HG02973 (cell line): ENCODE results near the gene NUP50.

Source experiments
- ATAC-seq: cut with Tn5 transposase; IDR thresholded peaks from one replicate; pipeline ENCODE4 v1.9.1; 2021; ENCODE audit warnings: moderate library complexity; ENCODE audit not compliant: unreplicated experiment

NUP50 gene

DNA sequence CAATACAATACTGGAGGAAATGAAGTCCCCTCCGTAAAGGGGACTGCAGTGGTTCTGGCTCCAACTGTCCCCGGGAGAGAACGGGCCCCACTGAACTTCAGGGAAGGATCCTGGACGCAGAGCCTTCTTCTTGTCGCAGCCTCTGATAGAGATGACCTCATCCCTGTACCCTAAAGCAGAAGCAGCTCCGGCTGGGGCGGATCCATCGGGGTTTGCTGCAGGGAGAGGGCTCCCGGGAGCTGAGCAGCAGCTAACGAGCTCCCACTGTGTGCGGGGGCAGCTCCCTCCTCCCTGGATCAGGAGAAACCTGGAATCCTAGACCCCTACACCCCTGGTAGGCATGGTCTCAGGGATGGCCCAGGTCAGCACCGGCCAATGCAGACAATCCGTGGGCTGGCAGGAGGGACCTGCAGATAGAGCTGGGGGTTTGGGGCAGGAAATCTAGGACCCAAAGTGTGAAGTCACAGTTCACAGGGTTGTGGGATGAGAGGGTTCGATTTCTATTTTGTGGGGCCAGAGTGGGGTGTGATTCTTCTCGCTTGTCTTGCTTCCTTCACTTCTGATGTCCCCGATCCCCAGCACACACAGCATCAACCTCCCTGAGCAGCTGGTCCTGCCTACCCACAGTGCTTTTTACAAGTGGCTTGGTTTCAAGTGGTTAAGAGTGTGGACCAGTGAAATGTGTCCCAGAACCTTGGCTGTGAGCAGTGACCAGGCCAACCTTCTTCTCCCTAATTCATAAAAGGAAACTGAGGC is 64.1 kb downstream of the NUP50 start:
- no peak for ATAC-seq

DNA sequence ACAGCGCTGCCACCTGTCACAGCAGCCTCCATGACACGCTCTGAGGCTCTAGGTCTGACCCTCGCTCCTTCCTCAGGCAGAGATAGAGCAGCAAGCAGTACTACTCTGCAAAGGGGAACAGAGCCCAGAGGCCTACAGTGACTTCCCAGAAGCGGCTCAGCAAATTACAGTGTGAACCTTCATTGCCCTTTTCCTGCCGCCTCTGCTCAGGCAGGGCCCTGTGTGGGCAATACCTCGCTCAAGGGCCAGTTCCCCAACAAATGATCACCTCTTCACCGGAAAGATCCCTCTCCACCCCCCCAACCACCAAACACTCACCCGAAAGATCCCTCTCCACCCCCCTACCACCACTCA is 64.7 kb downstream of the NUP50 start:
- no peak for ATAC-seq

DNA sequence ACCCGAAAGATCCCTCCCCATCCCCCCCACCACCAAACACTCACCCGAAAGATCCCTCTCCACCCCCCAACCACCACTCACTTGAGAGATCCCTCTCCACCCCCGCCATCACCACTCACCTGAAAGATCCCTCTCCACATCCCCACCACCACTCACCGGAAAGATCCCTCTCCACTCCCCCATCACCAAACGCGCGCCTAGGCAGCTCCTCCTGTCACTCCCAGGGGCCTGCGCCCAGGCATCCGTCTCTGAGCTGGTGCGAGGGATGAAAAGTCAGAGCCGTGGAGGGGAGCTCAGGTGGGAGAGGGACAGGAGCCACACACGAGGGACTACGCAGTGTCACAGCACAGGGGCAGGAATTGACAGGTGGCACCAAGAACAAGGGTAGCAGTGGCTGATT is 65.5 kb downstream of the NUP50 start:
- no peak for ATAC-seq

DNA sequence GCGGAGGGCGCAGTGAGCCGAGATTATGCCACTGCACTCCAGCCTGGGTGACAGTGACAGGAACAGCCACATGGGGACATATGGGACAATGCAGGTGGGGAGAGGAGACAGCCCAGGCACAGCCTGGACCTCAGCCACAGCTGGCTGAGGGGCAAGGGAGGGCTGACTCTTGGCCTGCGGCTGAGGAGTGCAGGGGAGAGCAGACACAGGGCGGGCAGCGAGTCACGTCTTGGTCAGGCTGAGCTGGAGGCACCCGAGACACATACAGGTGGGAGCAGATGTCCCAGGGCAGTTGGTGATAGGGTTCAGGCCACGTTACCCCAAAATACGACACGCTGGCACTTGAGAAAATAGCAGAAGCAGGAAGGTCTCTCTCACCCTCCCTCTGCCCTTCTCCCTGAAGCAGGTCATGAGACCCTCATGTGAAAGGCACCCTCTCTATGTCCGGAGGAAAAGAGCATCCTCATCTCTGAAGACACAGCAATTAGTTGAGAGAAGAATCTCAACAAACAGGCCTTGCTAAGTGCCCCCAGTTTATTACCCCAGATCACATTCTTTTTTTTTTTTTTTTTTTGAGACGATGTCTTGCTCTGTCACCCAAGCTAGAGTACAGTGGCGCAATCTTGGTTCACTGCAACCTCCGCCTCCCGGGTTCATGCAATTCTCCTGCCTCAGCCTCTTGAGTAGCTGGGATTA is 66.4 kb downstream of the NUP50 start:
- ATAC-seq, result no peak

DNA sequence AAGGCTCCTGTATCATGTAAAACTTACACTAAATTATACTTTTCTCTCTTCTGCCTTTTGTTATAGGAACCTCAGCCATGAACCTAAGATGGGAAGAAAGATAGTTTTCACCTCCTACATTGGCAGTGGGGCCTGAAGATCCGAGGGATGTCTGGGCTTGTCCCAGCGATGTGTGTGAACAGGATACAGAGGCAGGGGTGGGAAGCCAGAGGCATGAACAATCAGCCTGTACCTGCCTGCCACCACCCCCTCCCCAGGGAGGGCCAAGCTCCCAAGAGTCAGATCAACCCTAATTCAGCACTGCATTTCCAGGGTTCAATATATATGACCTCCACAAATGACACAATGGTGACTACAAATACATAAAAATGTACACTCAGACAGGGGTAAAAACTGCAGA is 67.6 kb downstream of the NUP50 start:
- no peak for ATAC-seq

DNA sequence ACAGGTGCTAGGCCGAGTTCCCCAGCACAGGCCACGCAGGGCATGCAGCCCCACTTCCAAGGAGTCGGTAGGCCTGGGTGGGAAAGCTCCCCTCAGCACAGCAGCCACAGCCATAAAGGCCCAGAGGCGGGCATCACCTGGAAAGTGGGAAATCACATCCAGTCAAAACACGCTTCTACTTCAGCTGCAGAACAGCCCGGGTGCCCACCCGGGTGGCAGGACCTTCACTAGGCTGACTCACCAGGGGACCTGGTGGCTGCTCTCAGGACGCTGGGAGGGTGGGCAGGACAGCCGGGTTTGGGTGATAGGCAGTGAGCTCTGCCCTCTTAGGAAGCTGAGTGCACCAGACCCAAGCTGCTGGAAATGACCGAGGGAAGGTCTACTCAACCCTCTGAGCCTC is 69.7 kb downstream of the NUP50 start:
- no peak for ATAC-seq

DNA sequence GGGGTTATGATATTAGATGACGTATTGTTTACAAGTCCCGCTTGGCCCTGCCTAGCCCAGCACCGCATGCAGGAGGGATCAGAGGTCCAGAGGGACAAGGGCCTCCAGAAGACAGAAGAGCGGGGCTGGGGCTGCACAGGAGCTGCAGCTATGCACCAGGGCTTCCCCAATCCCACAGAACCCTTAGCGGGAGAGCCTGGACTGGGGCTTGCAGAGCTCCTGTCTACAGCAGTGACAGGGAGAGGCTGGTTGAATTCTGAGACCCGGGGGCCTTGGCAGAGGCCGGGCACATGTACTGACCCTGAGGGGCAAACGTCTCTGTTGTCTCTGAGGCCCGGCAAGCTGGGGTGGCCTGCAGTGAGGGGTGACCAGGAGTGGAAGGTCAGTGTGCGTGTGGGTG is 70.1 kb downstream of the NUP50 start:
- ATAC-seq, result no peak

DNA sequence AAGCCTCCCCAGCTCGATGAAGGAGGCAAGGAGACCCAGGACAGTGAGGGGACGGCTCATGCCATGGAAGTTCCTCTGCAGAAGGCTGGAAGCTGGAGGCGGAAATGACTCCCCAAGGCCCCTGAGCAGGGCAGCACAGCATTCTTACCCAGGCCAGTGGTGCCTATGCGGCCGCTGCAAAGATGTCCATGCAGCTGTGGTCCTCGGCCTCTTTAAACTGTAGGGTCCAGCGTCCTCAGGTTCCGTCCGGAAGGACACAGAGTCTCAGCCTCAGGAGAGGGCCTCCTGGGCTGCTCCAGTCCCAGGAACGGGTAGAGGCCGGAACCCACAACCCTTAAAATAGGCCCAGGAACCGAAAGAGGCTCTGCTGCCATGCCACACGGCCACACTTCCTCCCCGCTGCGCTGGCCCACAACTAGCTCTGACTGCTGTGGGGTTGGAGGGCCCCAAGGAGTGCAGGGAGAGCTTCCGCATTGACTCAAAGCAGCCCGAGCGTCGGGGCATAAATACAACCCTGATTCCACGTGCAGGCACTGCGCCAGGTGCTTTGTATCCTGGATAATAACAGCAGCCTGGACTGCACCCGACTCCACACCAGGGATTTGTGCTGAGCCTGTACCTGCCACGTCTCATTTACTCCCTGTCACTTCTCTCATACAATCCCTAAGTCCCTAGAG is 71.5 kb downstream of the NUP50 start:
- no peak for ATAC-seq

DNA sequence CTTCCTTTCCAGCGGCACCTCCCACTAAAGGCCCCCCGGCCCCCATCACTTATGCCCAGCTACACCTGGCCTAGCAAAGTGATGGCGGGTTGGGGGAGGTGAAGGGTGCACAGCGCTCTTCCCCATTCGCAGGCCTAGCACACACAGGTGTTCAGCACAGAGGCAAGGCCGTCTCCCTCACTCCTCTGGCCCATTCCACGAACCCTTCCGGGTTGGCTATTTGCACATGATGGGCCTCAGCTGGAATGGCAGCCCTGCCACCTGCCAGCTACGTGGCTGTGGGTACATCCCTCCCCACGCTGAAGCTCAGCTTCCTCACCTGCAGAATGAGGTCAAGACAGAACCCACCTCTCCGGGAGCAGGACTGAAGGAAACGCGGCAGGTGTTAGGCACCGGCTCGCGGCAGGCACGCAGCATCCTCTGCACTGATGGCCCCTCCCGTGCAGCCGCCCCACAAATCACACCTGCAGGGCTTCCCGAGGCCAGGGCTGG is 72.2 kb downstream of the NUP50 start:
- no peak for ATAC-seq

DNA sequence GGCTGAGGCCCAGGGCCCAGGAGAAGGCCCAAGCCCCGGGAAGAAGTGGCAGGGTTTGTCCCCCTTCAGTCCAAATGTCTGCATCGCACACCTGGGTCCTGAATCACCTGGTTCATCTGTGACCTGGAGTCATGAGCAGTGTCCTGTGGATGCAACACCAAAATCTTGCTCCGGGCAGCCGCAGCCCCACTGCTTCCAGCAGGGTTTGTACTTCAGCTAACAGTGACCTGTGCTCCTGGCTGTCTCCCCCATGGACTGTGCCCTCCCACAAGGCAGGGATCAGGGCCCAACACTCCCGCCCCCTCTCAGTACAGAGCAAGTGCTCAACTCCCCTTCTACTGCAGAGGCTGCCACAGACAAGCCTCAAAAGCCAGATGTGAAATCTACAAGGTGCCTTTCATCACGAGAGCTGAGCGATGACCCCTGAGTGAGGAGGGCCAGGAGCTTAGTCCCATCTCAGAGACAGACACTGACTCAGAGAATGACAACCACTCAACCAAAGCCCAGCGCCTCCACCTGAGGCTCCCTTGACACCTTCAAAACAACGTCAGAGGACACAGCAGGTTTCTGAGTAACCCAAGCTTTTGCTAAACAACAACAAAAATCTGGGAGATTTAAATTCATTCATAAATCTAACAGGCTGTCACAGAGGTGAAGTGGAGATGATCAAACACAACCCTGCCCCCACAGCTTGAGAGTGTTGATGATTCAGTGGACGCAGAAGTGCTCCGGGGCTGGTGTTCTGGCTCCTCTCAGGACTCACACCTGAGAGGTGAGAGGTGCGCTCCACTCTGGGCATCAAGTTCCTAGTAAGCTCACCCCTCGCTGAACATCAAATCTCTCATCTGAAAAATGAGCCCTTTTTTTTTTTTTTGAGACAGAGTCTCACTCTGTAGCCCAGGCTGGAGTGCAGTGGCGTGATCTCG is 73.6 kb downstream of the NUP50 start:
- ATAC-seq, result no peak
